IPS DF 19.7 (cell line): ENCODE measurements around the gene EVPL.

Source experiments
- DNase-seq: peaks from one replicate; pipeline ENCODE4 v3.0.0-alpha.2; 2013; ENCODE audit warnings: low read depth, low spot score

The EVPL gene

GRCh38 chr17:75959839-75960511, 67.1 kb downstream of the EVPL start:
- no peak for DNase-seq

- DNase-seq = no peak
These were observed 67.9 kb downstream of the EVPL start for GRCh38 chr17:75959051-75959838.
